Bronchial epithelial cell (primary cell): ENCODE results near the gene GPR35. TPM values are rescaled to one million over a fixed set of nuclear protein-coding genes. Genes with fewer than 3 reads are reported as not detected.

Experiments used
- DNase-seq: peaks from one replicate; pipeline ENCODE4 v3.0.0-alpha.2; 2010; ENCODE audit warnings: low read depth
- FAIRE-seq: peaks from 2 replicates; lab custom pipeline; 2011; peaks lifted over from hg19 to GRCh38; lab: Jason Lieb, UNC
- H3K27me3 ChIP-seq: 2 replicates; pipeline ENCODE4 v1.5.1; 2011; ENCODE audit warnings: low read length; ENCODE audit not compliant: control insufficient read depth, insufficient read depth
- H3K36me3 ChIP-seq: 2 replicates; pipeline ENCODE4 v1.5.1; 2011; ENCODE audit warnings: low read length; ENCODE audit not compliant: control insufficient read depth, insufficient read depth
- H3K4me3 ChIP-seq: 2 replicates; pipeline ENCODE4 v1.5.1; 2011; ENCODE audit warnings: mild to moderate bottlenecking, low read depth, low read length, control low read depth
- total RNA-seq: library from RNA; depleted of rRNA; stranded (reverse); fragments of >200 nt; gene quantifications from 2 replicates; pipeline ENCODE4 v1.2.1, GENCODE V29; 2014
- TF ChIP-seq, protein P1 (sequence below): IDR thresholded peaks from 2 replicates; pipeline ENCODE4 v1.5.1; 2011; ENCODE audit warnings: mild to moderate bottlenecking, moderate library complexity, low read length, control low read depth, inconsistent platforms; ENCODE audit not compliant: insufficient read depth, severe bottlenecking

The GPR35 gene
- total RNA-seq, 1 donor from 2014 or later, result 0.26 TPM

GRCh38 chr2:240629968-240630770 lies 4.9 kb downstream of the GPR35 start:
- H3K27me3 ChIP-seq, result no peaks in the 10 kb centered on the region
- FAIRE-seq, result no peak
- TF ChIP-seq, protein P1, sequence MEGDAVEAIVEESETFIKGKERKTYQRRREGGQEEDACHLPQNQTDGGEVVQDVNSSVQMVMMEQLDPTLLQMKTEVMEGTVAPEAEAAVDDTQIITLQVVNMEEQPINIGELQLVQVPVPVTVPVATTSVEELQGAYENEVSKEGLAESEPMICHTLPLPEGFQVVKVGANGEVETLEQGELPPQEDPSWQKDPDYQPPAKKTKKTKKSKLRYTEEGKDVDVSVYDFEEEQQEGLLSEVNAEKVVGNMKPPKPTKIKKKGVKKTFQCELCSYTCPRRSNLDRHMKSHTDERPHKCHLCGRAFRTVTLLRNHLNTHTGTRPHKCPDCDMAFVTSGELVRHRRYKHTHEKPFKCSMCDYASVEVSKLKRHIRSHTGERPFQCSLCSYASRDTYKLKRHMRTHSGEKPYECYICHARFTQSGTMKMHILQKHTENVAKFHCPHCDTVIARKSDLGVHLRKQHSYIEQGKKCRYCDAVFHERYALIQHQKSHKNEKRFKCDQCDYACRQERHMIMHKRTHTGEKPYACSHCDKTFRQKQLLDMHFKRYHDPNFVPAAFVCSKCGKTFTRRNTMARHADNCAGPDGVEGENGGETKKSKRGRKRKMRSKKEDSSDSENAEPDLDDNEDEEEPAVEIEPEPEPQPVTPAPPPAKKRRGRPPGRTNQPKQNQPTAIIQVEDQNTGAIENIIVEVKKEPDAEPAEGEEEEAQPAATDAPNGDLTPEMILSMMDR, result no peak
- no peaks in the 10 kb centered on the region for H3K36me3 ChIP-seq
- DNase-seq, result no peak
- no peak overlapping the region for H3K4me3 ChIP-seq

DNA sequence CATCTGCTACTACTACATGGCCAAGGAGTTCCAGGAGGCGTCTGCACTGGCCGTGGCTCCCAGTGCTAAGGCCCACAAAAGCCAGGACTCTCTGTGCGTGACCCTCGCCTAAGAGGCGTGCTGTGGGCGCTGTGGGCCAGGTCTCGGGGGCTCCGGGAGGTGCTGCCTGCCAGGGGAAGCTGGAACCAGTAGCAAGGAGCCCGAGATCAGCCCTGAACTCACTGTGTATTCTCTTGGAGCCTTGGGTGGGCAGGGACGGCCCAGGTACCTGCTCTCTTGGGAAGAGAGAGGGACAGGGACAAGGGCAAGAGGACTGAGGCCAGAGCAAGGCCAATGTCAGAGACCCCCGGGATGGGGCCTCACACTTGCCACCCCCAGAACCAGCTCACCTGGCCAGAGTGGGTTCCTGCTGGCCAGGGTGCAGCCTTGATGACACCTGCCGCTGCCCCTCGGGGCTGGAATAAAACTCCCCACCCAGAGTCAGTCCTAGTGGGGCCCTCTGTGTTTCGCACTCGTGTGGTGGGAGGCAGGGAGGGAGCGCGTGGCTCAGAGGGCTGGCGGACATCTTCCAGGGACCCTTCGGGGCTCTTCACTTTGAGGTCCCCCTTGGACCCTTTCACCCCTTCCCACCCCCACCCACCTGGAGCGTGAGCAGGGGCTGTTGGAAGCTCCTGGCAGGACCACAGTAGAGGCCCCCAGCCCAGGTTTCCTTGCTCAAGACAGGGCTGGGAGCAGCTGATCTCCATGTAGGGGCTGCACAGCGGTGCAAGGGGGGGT lies 5.7 kb downstream of the GPR35 start:
- FAIRE-seq, result no peak
- DNase-seq, result no peak
- Histone ChIP-seq H3K27me3 (no peaks in the 10 kb centered on the region), H3K4me3 (no peak overlapping the region), H3K36me3 (no peaks in the 10 kb centered on the region)
- TF ChIP-seq, protein P1, result no peak

DNA sequence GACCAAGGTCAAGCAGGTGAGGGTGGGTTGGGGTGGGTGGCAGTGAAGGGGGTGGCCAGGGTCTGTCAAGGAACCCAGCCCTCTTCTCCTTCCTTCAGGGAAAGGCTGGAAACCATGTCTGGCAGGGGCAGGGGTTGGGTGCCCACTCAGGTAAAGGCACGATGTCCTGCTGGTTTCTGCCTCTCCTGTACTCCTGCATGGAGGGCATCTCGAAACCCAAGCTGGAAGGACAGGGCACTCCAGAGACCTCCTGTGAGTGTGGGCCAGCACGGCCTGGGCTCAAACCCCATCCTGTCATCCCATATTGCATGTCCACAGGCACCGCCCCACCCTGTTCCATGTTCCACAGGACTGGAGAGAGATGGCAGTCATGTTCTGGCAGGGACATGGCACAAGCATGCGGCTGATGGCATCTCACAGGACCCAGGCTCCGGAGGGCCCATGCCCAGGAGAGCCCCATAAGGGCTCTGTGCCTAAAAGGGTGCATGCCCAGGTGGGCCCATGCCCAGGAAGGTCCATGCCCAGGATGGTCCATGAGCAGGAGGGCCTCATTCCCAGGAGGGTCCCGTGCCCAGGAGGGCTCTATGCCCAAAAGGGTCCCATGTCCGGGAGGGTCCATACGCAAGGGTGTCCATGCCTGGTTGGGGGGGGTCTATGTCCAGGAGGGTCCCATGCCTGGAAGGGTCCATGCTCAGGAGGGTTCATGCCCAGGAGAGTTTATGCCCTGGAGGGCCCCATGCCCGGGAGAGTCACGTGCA lies 6.4 kb downstream of the GPR35 start:
- H3K4me3 ChIP-seq, result no peak overlapping the region
- no peak for FAIRE-seq
- TF ChIP-seq, protein P1, result no peak
- no peaks in the 10 kb centered on the region for H3K27me3 ChIP-seq
- no peak for DNase-seq
- H3K36me3 ChIP-seq, result no peaks in the 10 kb centered on the region

DNA sequence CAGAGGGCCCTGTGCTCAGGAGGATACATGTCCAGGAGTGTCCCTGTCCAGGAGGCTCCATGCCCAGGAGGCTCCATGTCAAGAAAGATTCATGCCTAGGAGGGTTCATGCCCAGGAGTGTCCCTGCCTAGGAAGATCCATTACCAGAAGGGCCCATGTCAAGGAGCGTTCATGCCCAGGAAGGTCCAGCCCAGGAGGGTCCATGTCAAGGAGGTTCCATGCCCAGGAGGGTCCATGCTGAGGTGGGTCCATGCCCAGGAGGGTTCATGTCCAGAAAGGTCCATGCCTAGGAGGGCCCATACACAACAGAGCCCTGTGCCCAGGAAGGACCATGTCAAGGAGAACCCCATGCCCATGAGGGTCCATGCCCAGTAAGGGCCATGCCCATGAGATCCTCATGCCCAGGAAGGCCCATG lies 7.0 kb downstream of the GPR35 start:
- H3K4me3 ChIP-seq, result no peak overlapping the region
- DNase-seq, result no peak
- H3K27me3 ChIP-seq, result no peaks in the 10 kb centered on the region
- FAIRE-seq, result no peak
- TF ChIP-seq, protein P1, result no peak
- H3K36me3 ChIP-seq, result no peaks in the 10 kb centered on the region

GRCh38 chr2:240635121-240635997 lies 10.1 kb downstream of the GPR35 start:
- TF ChIP-seq, protein P1, result no peak
- peak; percentile 47 for FAIRE-seq

More at GRCh38 chr2:240635121-240635997, 10.1 kb downstream of the GPR35 start:
- DNase-seq, result no peak
- H3K27me3 ChIP-seq, result no peaks in the 10 kb centered on the region
- H3K4me3 ChIP-seq, result no peak overlapping the region
- no peaks in the 10 kb centered on the region for H3K36me3 ChIP-seq
